HFFc6 (cell line): ENCODE measurements around the gene C16orf87. TPM values are rescaled to one million over a fixed set of nuclear protein-coding genes. Genes with fewer than 3 reads are reported as not detected.

Experiments
- DNase-seq: peaks from one replicate; pipeline ENCODE4 v3.0.0-alpha.2; 2018
- H3K27ac Mint-ChIP-seq: 2 replicates; pipeline ENCODE4 v1.8.0; 2020; ENCODE audit warnings: mild to moderate bottlenecking, mixed read lengths
- H3K27me3 Mint-ChIP-seq: 2 replicates; pipeline ENCODE4 v1.8.0; 2021; ENCODE audit warnings: mild to moderate bottlenecking, moderate library complexity, mixed read lengths; ENCODE audit not compliant: insufficient read depth
- H3K36me3 Mint-ChIP-seq: 2 replicates; pipeline ENCODE4 v1.8.0; 2021; ENCODE audit warnings: low read depth, mixed read lengths
- H3K4me1 Mint-ChIP-seq: 2 replicates; pipeline ENCODE4 v1.8.0; 2020; ENCODE audit warnings: low read depth, mixed read lengths
- H3K4me3 Mint-ChIP-seq: 2 replicates; pipeline ENCODE4 v1.8.0; 2020; ENCODE audit warnings: mild to moderate bottlenecking, moderate library complexity, mixed read lengths
- H3K9me3 Mint-ChIP-seq: 2 replicates; pipeline ENCODE4 v1.8.0; 2020; ENCODE audit warnings: mild to moderate bottlenecking, mixed read lengths
- total RNA-seq, 6 experiments: library from RNA; stranded (reverse); fragmentation: NEBNext Ultra II Directional; extraction: Animal tissue kit (Norgen Biotek cat#: 25700); gene quantifications; 2 replicates in 1 of 6; 3 replicates in 5 of 6; pipeline ENCODE4 v1.2.3, GENCODE V29; 2021
- TF ChIP-seq, protein P1 (sequence below): fragments of 200-600 bp; sonication (generic); IDR thresholded peaks from 2 replicates; pipeline ENCODE4 v1.5.0; 2021; ENCODE audit warnings: antibody characterized with exemption, mild to moderate bottlenecking

Gene C16orf87
- total RNA-seq, 6 experiments from 2014 or later, result 14.6 to 17.5 (median 15.4) TPM

DNA sequence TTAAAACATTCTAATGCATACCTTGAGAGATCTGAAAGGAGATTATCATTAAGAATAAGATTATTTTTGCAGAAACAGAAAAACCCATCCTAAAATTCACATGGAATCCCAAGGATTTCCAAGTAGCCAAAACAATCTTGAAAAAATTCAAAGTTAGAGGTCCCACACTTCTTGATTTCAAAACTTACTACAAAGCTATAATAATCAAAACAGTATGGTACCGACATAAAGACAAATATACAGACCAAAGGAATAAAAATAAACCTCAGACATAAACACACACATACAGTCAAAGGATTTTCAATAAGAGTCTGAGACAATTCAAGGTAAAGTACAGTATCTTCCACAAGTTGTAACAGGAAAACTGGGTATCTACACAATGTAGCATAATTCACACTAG lies 16.2 kb downstream of the C16orf87 start:
- peaks cover 1% of the 10 kb centered on the region; the same call in 1 of the 2 replicates for H3K27me3 Mint-ChIP-seq
- peaks cover 42% of the 10 kb centered on the region for H3K4me1 Mint-ChIP-seq
- peaks cover 8% of the 10 kb centered on the region for H3K9me3 Mint-ChIP-seq
- TF ChIP-seq, protein P1, sequence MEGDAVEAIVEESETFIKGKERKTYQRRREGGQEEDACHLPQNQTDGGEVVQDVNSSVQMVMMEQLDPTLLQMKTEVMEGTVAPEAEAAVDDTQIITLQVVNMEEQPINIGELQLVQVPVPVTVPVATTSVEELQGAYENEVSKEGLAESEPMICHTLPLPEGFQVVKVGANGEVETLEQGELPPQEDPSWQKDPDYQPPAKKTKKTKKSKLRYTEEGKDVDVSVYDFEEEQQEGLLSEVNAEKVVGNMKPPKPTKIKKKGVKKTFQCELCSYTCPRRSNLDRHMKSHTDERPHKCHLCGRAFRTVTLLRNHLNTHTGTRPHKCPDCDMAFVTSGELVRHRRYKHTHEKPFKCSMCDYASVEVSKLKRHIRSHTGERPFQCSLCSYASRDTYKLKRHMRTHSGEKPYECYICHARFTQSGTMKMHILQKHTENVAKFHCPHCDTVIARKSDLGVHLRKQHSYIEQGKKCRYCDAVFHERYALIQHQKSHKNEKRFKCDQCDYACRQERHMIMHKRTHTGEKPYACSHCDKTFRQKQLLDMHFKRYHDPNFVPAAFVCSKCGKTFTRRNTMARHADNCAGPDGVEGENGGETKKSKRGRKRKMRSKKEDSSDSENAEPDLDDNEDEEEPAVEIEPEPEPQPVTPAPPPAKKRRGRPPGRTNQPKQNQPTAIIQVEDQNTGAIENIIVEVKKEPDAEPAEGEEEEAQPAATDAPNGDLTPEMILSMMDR, result no peak
- no peak for DNase-seq
- no peak overlapping the region for H3K4me3 Mint-ChIP-seq
- H3K27ac Mint-ChIP-seq, result no peak overlapping the region
- H3K36me3 Mint-ChIP-seq, result peaks cover 36% of the 10 kb centered on the region

DNA sequence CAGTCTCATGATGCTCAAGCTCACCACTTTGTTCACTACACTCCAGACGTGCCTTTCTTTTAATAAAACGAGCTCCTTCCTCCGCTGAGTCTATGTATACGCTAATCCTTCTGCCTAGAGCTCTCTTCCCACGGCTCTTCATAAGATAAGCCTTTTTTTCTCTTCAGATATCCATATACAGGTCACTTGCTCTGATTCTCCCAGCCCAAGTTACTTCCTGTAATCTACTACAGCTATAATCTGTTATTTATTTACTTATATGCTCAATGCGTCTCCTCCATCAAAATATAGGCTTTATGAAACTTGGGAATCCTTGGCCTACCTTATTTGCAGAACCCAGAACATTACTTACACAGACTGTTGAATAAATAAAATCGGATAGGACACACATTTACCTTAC lies 17.4 kb downstream of the C16orf87 start:
- peaks cover 36% of the 10 kb centered on the region for H3K36me3 Mint-ChIP-seq
- TF ChIP-seq, protein P1, result no peak

DNA sequence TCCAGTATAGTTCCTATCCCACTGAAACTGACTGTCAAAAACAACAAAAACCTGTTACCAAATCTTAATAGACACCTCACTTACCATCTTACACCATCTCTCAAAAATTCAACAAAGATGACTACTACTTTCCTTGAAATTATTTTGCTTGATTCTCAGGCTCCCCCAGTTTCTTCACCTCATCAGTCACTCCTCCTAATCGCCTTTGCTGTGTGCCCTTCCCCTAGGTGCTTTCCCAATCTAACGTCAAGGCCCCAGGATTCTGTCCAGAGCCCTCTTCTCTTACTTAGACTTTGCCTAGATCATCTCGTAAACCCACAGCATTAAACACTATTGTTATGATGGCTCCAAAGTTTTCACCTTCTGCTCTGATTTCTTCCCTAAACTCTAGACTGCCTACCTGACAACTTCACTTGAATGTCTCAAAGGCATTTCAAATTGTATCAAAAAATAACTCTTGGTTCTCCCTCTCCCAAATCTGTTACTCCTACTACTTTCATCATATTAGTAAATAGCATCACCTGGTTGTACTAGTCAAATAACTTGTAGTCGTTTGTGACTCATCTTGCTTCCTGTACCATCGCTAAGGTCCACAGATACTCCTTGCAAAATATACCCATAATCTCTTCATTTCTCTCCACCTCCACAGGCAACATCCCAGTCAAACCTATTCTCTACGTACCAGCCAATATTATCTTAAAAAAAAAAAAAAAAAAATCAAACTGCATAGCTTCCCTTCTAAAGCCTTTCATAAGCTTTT lies 18.0 kb downstream of the C16orf87 start:
- peaks cover 1% of the 10 kb centered on the region; the same call in 1 of the 2 replicates for H3K27me3 Mint-ChIP-seq
- H3K9me3 Mint-ChIP-seq, result peaks cover 8% of the 10 kb centered on the region
- peaks cover 44% of the 10 kb centered on the region for H3K4me1 Mint-ChIP-seq
- no peak overlapping the region for H3K27ac Mint-ChIP-seq
- TF ChIP-seq, protein P1, result no peak
- no peak for DNase-seq
- no peak overlapping the region for H3K4me3 Mint-ChIP-seq
- H3K36me3 Mint-ChIP-seq, result peaks cover 38% of the 10 kb centered on the region

More for the DNA sequence above, 17.4 kb downstream of the C16orf87 start:
- Mint-ChIP-seq H3K9me3 (peaks cover 8% of the 10 kb centered on the region), H3K27ac (no peak overlapping the region), H3K4me1 (peaks cover 42% of the 10 kb centered on the region), H3K4me3 (no peak overlapping the region), H3K27me3 (peaks cover 1% of the 10 kb centered on the region; the same call in 1 of the 2 replicates)
- no peak for DNase-seq

DNA sequence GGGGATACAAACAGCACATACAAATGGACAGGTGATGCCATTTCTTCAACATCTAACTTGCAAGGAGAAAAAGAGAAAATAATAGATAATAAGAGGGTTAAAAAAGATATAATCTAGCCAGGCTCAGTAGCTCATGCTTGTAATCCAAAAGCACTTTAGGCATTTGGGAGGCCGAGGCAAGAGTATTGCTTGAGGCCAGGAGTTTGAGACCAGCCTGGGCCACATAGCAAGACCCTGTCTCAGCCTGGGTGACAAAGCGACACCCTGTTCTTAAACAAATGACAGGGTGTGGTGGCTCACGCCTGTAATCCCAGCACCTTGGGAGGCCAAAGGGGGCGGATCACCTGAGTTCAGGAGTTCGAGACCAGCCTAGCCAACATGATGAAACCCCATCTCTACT lies 19.3 kb downstream of the C16orf87 start:
- Mint-ChIP-seq H3K36me3 (peaks cover 41% of the 10 kb centered on the region), H3K9me3 (peaks cover 8% of the 10 kb centered on the region), H3K4me3 (no peak overlapping the region), H3K27me3 (peaks cover 1% of the 10 kb centered on the region; the same call in 1 of the 2 replicates), H3K4me1 (peaks cover 39% of the 10 kb centered on the region), H3K27ac (no peak overlapping the region)
- DNase-seq, result no peak
- TF ChIP-seq, protein P1, result no peak

DNA sequence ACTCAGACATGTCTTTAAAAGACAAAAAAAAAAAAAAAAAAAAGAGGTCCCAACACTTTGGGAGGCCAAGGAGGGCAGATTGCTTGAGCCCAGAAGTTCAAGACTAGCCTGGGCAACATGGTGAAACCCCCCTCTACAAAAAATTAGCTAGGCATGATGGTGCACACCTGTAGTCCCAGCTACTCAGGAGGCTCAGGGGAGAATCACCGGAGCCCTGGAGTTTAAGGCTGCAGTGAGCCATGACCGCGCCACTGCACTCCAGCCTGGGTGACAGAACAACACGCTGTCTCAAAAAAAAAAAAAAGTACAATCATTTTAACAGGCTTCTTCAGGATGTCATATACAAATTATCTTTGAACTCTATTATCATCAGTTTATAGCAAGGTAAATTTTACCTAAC lies 22.0 kb downstream of the C16orf87 start:
- TF ChIP-seq, protein P1, result no peak
- peaks cover 35% of the 10 kb centered on the region for H3K36me3 Mint-ChIP-seq
- H3K4me1 Mint-ChIP-seq, result peaks cover 36% of the 10 kb centered on the region
- no peaks in the 10 kb centered on the region; the same call in 1 of the 2 replicates for H3K27me3 Mint-ChIP-seq
- peaks cover 2% of the 10 kb centered on the region; the same call in 1 of the 2 replicates for H3K9me3 Mint-ChIP-seq
- no peak overlapping the region for H3K4me3 Mint-ChIP-seq
- no peak overlapping the region for H3K27ac Mint-ChIP-seq
- no peak for DNase-seq
